ENCODE results near the gene ELOA.
"Not testable (repeated sequence)": the region's sequence is repeated elsewhere in the genome, so short reads cannot be mapped to it uniquely, and the experiment has no call there.

ELOA gene

DNA sequence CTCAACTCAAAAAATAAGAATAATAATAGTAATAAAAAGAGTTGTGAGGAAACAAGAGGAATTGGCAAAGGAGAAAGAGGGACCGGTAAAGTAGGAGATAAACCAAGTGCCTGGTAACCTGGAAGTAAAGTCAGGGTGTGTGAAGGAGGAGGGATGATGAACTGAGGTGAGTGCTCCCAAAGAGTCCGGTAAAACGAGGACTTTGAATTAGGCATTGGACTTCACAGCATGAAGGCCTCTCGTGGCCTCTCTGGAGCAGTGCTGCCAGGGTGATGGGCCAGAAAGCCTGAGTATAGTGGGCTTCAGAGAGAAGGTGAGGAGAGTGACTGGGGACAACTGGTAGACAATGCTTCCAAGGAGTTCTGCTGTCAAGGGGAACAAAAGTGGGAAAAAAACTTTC is 34.0 kb upstream of the ELOA start:
- Histone ChIP-seq H3K9me3 (replicated peaks; ENCODE audit: low read length) (no peaks in the 10 kb centered on the region), H3K4me1 (ENCODE audit: control insufficient read depth, insufficient read depth, low read length) (no peaks in the 10 kb centered on the region), H3K9ac (ENCODE audit: low read depth, low read length) (no peak overlapping the region), H3K27me3 (ENCODE audit: control insufficient read depth, insufficient read depth, low read length) (no peaks in the 10 kb centered on the region), H3K4me3 (ENCODE audit: low read length) (no peak overlapping the region), H3K4me2 (ENCODE audit: low read length) (no peak overlapping the region), H3K36me3 (ENCODE audit: insufficient read depth, low read length) (peaks cover 22% of the 10 kb centered on the region)

DNA sequence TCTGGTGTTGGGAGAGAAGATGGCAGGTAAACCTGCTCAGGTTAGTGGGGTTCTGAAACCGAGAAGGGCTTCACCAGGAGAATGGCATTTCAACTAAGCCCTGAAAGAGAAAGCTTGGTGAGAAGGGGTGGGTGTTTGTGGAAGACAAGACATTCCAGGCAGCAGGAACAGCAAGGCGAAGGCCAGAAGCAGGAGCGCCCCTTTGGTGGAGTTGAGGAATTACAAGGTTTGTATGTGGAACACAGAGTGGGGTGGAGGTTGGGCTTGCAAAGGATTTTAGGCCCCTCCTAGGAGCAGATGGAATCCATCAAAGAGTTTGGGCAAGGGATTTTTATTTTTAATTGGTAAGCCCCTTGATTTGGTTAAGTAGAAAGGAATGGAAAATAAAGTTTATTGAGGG is 24.8 kb upstream of the ELOA start:
- H3K36me3 ChIP-seq (ENCODE audit: insufficient read depth, low read length) = no peaks in the 10 kb centered on the region
- no peaks in the 10 kb centered on the region for H3K4me1 ChIP-seq (ENCODE audit: control insufficient read depth, insufficient read depth, low read length)
- no peaks in the 10 kb centered on the region for H3K9me3 ChIP-seq (replicated peaks; ENCODE audit: low read length)
- no peak overlapping the region for H3K9ac ChIP-seq (ENCODE audit: low read depth, low read length)
- H3K4me2 ChIP-seq (ENCODE audit: low read length) = no peak overlapping the region
- no peaks in the 10 kb centered on the region for H3K27me3 ChIP-seq (ENCODE audit: control insufficient read depth, insufficient read depth, low read length)
- no peak overlapping the region for H3K4me3 ChIP-seq (ENCODE audit: low read length)

DNA sequence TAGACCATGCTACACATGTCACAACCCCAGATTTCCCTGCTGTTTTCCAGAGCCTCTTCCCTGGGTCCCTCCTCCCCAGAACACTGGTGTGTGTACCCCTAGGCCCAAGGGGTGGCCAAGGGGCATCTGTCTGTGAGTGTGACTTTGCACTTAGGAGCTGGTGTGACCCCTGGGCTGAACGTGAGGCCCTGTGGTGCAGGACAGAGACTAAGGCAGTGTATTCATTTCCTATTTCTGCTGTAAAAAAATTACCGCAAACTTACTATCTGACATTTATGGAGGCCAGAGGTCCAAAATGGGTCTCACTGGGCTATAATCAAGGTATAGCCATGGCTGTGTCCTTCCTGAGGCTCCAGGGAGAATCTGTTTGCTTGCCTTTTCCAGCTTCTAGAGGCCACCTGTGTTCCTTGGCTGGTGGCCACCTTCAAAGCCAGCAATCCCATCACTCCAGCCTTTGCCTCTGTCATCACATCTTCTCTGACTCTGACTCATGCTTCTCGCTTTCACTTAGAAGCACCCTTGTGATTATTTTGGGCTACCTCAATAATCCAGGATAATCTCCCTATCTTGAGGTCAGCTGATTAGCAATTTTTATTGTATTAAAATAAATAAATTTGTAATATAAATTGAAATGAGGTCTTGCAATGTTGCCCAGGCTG is 24.0 kb upstream of the ELOA start:
- Histone ChIP-seq H3K9ac (ENCODE audit: low read depth, low read length) (no peak overlapping the region), H3K4me3 (ENCODE audit: low read length) (no peak overlapping the region), H3K4me1 (ENCODE audit: control insufficient read depth, insufficient read depth, low read length) (no peaks in the 10 kb centered on the region), H3K36me3 (ENCODE audit: insufficient read depth, low read length) (no peaks in the 10 kb centered on the region), H3K9me3 (replicated peaks; ENCODE audit: low read length) (no peaks in the 10 kb centered on the region), H3K27me3 (ENCODE audit: control insufficient read depth, insufficient read depth, low read length) (no peaks in the 10 kb centered on the region), H3K4me2 (ENCODE audit: low read length) (no peak overlapping the region)

- no peaks in the 10 kb centered on the region for H3K4me1 ChIP-seq (ENCODE audit: control insufficient read depth, insufficient read depth, low read length)
- no peak overlapping the region for H3K9ac ChIP-seq (ENCODE audit: low read depth, low read length)
- no peak overlapping the region for H3K4me3 ChIP-seq (ENCODE audit: low read length)
- H3K27me3 ChIP-seq (ENCODE audit: control insufficient read depth, insufficient read depth, low read length) = no peaks in the 10 kb centered on the region
- no peaks in the 10 kb centered on the region for H3K9me3 ChIP-seq (replicated peaks; ENCODE audit: low read length)
- no peak overlapping the region for H3K4me2 ChIP-seq (ENCODE audit: low read length)
- no peaks in the 10 kb centered on the region for H3K36me3 ChIP-seq (ENCODE audit: insufficient read depth, low read length)
These were observed 22.8 kb upstream of the ELOA start for GRCh38 chr1:23720256-23720995.

- H3K4me1 ChIP-seq (ENCODE audit: control insufficient read depth, insufficient read depth, low read length) = no peaks in the 10 kb centered on the region
These were observed 20.6 kb upstream of the ELOA start for GRCh38 chr1:23722652-23723051.

GRCh38 chr1:23726686-23727085 is 16.6 kb upstream of the ELOA start:
- no peaks in the 10 kb centered on the region for H3K4me1 ChIP-seq (ENCODE audit: control insufficient read depth, insufficient read depth, low read length)
- H3K36me3 ChIP-seq (ENCODE audit: insufficient read depth, low read length) = no peaks in the 10 kb centered on the region
- H3K9me3 ChIP-seq (replicated peaks; ENCODE audit: low read length) = no peaks in the 10 kb centered on the region
- H3K9ac ChIP-seq (ENCODE audit: low read depth, low read length) = no peak overlapping the region
- no peaks in the 10 kb centered on the region for H3K27me3 ChIP-seq (ENCODE audit: control insufficient read depth, insufficient read depth, low read length)
- no peak overlapping the region for H3K4me3 ChIP-seq (ENCODE audit: low read length)
- H3K4me2 ChIP-seq (ENCODE audit: low read length) = no peak overlapping the region

More at GRCh38 chr1:23722652-23723051, 20.6 kb upstream of the ELOA start:
- Histone ChIP-seq H3K9me3 (replicated peaks; ENCODE audit: low read length) (no peaks in the 10 kb centered on the region), H3K9ac (ENCODE audit: low read depth, low read length) (no peak overlapping the region), H3K36me3 (ENCODE audit: insufficient read depth, low read length) (no peaks in the 10 kb centered on the region), H3K4me3 (ENCODE audit: low read length) (no peak overlapping the region), H3K27me3 (ENCODE audit: control insufficient read depth, insufficient read depth, low read length) (no peaks in the 10 kb centered on the region), H3K4me2 (ENCODE audit: low read length) (no peak overlapping the region)

DNA sequence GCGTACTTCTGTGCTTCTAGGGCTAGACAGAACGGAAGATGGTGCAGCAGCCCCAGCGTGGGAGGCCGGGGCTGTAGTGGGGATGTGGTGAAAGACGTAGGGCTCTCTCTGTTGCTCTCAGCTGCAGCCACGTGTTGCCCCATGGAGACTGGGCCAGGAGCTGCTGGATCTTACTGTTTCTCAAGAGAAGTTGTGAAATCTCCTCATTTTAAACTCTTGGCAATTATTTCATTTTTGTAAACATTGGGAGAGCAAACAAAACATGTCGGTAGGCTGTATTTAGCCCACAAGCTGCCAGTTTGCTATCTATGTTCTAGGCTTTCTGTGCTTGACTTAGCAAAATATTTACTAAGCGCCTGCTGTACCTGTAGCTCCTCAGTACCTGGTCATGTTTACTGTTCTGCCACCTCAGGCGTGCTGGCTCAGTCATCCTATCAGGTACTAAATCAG is 15.9 kb upstream of the ELOA start:
- peaks cover 5% of the 10 kb centered on the region for H3K4me1 ChIP-seq (ENCODE audit: control insufficient read depth, insufficient read depth, low read length)
- no peak overlapping the region for H3K9ac ChIP-seq (ENCODE audit: low read depth, low read length)
- no peak overlapping the region for H3K4me3 ChIP-seq (ENCODE audit: low read length)
- H3K27me3 ChIP-seq (ENCODE audit: control insufficient read depth, insufficient read depth, low read length) = no peaks in the 10 kb centered on the region
- no peak overlapping the region for H3K4me2 ChIP-seq (ENCODE audit: low read length)
- no peaks in the 10 kb centered on the region for H3K36me3 ChIP-seq (ENCODE audit: insufficient read depth, low read length)
- H3K9me3 ChIP-seq (replicated peaks; ENCODE audit: low read length) = no peaks in the 10 kb centered on the region

- H3K9me3 ChIP-seq (replicated peaks; ENCODE audit: low read length) = no peaks in the 10 kb centered on the region
- H3K9ac ChIP-seq (ENCODE audit: low read depth, low read length) = no peak overlapping the region
- H3K4me1 ChIP-seq (ENCODE audit: control insufficient read depth, insufficient read depth, low read length) = peaks cover 8% of the 10 kb centered on the region
- H3K4me2 ChIP-seq (ENCODE audit: low read length) = no peak overlapping the region
- H3K36me3 ChIP-seq (ENCODE audit: insufficient read depth, low read length) = no peaks in the 10 kb centered on the region
- no peaks in the 10 kb centered on the region for H3K27me3 ChIP-seq (ENCODE audit: control insufficient read depth, insufficient read depth, low read length)
- H3K4me3 ChIP-seq (ENCODE audit: low read length) = no peak overlapping the region
These were observed 10.7 kb upstream of the ELOA start for GRCh38 chr1:23732363-23733224.

DNA sequence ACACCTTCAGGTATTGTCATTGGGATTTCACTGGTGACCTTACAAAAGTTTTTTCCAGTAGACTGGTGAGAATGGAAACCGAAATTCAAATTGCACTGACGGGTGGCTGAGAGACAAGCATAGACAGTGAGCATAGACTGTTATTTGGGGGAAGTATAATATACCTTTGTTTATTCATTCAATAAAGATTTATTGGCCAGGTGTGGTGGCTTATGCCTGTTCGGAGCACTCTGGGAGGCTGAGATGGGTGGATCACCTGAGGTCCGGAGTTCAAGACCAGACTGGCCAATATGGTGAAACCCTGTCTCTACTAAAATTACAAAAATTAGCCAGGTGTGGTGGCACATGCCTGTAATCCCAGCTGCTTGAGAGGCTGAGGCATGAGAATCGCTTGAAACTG is 10.0 kb upstream of the ELOA start:
- not testable (repeated sequence) for H3K9ac ChIP-seq (ENCODE audit: low read depth, low read length); H3K4me1 ChIP-seq (ENCODE audit: control insufficient read depth, insufficient read depth, low read length); H3K9me3 ChIP-seq (replicated peaks; ENCODE audit: low read length); H3K27me3 ChIP-seq (ENCODE audit: control insufficient read depth, insufficient read depth, low read length); H3K4me2 ChIP-seq (ENCODE audit: low read length); H3K4me3 ChIP-seq (ENCODE audit: low read length); H3K36me3 ChIP-seq (ENCODE audit: insufficient read depth, low read length)

DNA sequence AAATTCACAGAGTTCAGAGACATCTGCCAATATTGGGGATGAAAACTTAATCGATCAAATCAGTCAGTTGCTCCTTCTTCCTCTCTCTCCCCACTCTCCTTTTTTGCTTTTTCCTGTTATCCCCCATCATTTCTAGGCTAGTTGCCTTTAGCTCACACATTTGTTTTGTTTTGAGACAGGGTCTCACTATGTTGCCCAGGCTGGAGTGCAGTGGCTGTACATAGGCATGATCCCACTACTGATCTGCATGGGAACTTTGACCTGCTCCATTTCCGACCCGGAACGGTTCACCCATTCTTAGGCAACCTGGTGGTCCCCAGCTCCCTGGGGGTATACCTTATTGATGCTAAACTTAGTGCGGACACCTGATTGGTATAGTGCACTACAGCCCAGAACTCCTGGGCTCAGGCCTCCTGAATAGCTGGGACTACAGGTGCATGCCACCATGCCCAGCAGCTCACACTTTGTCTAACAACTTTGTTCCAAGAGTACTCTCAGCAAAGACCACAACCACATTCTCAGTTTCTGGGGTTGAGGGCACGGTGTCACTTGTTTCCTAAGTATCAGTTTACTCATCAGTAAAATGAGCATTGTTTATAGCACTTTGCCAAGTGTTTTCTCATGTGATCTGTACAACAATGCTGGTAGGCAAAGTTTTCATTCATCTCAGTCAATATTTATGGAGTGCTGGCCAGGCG is 6.7 kb upstream of the ELOA start:
- H3K9ac ChIP-seq (ENCODE audit: low read depth, low read length) = no peak overlapping the region
- H3K36me3 ChIP-seq (ENCODE audit: insufficient read depth, low read length) = no peaks in the 10 kb centered on the region
- no peaks in the 10 kb centered on the region for H3K27me3 ChIP-seq (ENCODE audit: control insufficient read depth, insufficient read depth, low read length)
- H3K4me3 ChIP-seq (ENCODE audit: low read length) = no peak overlapping the region
- H3K4me2 ChIP-seq (ENCODE audit: low read length) = no peak overlapping the region
- no peaks in the 10 kb centered on the region for H3K9me3 ChIP-seq (replicated peaks; ENCODE audit: low read length)
- H3K4me1 ChIP-seq (ENCODE audit: control insufficient read depth, insufficient read depth, low read length) = peaks cover 8% of the 10 kb centered on the region

- H3K4me3 ChIP-seq (ENCODE audit: low read length) = no peak overlapping the region
- peaks cover under 1% of the 10 kb centered on the region for H3K36me3 ChIP-seq (ENCODE audit: insufficient read depth, low read length)
- no peak overlapping the region for H3K4me2 ChIP-seq (ENCODE audit: low read length)
- no peaks in the 10 kb centered on the region for H3K27me3 ChIP-seq (ENCODE audit: control insufficient read depth, insufficient read depth, low read length)
- H3K4me1 ChIP-seq (ENCODE audit: control insufficient read depth, insufficient read depth, low read length) = peaks cover 20% of the 10 kb centered on the region
- H3K9ac ChIP-seq (ENCODE audit: low read depth, low read length) = no peak overlapping the region
- H3K9me3 ChIP-seq (replicated peaks; ENCODE audit: low read length) = no peaks in the 10 kb centered on the region
These were observed 1.7 kb upstream of the ELOA start for GRCh38 chr1:23741609-23742008.

Measured in skeletal muscle satellite cell (primary cell).